GM18867 (cell line): ENCODE data around the gene ADCY9.
"Not testable (repeated sequence)": the region's sequence is repeated elsewhere in the genome, so short reads cannot be mapped to it uniquely, and the experiment has no call there.

Source experiments
- ATAC-seq: cut with Tn5 transposase; IDR thresholded peaks from one replicate; pipeline ENCODE4 v1.9.1; 2021; ENCODE audit warnings: mild to moderate bottlenecking, moderate library complexity; ENCODE audit not compliant: unreplicated experiment

ADCY9 gene

DNA sequence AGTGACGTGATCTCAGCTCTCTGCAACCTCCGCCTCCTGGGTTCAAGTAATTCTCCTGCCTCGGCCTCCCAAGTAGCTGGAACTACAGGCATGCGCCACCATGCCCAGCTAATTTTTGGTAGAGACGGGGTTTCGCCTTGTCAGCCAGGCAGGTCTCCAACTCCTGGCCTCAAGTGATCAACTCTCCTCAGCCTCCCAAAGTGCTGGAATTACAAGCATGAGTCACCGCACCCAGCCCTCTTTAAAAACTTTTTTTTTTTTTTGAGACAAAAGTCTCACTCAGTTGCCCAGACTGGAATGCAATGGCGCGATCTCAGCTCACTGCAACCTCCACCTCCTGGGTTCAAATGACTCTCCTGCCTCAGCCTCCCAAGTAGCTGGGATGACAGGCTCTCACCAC lies 43.1 kb downstream of the ADCY9 start:
- not testable (repeated sequence) for ATAC-seq

DNA sequence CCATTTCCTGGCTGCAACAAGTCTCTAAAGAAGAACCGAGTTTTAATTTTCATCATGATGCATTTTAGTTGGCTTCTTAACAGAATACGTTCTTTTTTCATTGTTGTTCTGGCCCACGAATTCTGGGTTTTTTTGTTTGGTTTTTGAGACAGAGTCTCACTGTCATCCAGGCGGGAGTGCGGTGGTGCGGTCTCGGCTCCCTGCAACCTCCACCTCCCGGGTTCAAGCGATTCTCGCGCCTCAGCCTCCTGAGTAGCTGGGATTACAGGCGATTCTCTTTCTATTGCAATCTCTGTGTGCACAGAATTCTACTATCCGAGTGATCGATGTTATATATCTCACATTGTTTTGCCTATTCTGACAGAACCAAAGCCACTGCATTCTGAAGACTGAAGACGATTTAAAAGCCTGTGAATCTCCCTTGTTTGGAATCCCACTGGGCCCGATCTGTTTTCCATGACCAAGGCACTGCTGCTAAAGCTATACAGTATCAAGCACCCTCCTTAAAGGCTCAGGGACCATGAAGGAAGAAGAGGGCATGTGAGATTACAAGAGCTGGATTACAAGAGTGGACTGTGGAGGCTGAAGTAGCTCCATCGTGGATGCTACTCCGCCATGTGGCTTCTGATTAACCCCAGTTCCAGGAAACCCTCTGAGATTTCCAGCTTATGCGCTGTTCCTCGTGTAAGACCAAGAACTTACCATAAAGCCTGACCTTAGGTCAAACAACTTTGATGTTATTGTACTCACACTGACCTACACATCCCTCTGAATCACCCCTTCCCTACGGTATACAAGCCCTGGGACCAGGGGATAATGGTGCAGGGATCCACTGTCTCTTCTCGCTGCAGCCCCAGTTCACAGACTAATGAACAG lies 44.3 kb downstream of the ADCY9 start:
- no peak for ATAC-seq

DNA sequence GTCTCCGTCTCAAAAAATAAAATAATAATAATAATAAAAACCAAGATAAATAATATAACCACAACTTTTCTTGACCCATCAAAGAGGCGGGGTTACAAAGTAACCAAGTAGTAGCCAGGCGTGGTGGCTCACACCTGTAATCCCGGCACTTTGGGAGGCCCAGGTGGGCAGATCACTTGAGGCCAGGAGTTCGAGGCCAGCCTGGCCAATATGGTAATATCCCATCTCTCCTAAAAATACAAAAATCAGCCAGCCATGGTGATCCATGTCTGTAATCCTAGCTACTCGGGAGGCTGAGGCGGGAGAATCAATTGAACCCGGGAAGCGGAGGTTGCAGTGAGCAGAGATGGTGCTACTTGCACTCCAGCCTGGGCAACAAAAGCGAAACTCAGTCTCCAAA lies 45.3 kb downstream of the ADCY9 start:
- no peak for ATAC-seq

DNA sequence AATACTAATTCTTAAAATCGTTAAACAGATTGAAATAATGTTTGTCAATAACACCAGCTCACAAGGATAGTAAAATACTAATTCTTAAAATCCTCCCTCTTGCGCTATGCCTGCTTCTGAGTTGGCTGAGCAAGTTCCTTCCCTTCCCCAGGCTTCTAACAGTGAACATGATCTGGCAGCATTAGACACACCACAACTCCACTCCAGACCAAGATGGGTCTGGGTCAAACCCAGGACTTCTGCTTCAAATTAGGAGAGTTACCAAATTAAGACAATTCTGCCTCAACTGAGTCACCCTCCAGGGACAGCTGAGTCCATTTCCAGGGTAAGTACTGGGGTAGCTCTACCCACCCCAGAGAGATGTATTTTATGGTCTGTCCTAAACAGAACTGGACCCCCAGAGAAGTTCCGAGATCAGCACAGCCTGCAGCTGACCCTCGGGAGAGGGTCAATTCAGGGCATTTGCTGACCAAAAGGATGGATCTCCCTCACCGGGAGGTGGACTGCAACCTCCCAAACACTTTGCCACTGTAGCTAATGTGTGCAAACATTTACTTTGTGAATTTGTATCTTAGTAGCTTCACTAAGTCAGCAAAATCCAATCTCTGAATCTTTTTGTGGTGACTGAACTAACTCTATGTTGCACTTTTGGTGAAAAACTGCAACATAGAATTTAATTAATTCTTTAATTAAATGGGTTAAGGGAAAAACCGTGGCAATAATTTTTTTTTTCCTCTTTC lies 48.8 kb downstream of the ADCY9 start:
- no peak for ATAC-seq

DNA sequence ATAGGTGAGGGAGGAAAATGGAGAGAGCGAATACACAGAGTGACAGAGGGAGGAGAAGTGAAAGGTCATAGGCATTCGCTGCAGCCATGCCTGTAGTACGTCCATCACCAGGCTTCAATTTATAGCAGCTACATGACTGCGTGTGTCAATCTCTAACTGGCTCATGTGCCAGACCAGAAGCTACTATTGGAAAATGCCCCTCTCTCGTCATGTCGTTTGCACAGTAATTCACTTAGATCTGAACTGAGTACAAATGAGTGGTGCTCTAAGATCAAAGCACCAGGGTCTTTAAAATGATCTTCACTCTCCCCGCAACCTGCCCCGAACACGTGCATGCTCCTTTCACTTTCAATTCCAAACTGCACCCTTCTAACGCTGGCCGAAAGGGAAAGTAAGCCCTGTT lies 51.3 kb downstream of the ADCY9 start:
- ATAC-seq = no peak

DNA sequence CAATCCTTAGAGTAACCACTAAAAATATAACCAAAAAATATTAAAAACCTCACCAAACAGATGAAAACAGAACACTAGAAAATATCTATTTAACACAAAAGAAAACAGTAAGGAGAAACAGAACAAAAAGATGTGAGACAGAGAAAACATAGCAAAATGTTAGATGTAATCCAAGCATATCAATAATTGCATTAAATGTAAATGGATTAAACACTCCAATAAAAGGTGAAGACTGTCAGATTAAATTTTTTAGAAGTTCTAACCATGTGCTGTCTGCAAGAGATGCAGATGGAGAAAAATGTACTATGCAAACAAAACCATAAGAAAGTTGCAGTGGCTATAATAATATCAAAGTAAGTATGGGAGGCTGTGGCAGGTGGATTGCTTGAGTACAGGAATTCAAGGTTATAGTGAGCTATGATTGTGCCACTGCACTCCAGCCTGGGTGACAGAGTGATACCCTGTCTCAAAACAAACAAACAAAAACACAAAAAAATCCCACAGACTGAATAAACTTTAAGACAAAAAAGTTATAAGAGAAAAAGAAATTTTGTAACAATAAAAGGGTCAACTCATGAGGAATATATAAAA lies 53.9 kb downstream of the ADCY9 start:
- ATAC-seq = no peak

DNA sequence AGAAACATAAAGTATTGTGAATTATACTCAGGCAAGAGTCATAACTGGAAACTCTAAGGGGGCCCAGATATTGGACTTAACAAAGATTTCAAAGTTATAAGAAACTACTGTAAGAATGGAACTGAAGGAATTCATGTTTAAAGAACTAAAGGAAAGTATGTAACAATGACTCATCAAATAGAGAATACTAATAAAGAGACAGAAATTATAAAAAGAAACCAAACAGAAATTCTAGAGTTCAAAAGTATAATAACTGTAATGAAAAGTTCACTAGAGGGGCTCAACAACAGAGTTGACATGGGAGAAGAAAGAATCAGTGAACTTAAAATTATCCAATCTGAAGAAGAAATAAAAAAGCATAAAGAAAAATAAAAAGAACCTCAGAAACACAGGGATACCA lies 55.4 kb downstream of the ADCY9 start:
- no peak for ATAC-seq

DNA sequence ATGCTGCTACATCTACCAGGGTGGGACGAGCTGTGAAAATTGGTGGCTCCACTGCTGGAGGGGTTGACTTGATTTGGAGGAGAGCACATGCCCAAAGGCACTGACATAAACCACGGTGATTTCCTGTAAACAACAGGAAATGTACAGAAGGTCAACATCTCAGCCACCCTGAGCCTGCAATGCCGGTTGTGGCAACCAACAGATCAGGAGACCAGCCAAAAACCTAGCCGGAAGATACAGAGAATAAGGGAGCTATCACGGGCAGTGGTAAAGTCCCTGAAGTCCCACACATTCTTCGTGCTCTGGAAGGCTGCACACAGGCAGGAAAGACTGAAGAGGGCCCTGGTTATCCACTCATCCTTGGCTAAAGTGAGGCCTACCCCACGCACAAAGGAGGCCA lies 56.2 kb downstream of the ADCY9 start:
- ATAC-seq = no peak

DNA sequence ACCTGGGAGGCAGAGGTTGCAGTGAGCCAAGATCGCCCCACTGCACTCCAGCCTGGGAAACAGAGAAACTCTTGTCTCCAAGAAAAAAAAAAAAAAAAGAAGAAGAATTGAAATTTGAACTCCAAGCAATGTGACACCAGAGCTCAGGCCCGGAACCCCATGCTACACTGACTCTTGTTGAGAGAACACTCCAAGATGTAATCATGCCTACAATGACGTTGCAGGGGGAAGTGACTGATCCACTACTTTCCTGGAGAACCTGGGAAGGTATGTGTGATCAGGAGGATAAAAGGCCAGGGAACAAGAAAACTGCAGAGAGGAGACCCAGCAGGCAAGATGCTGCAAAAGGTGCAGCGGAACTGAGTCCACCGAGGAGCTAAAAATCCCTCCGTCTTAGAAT lies 57.9 kb downstream of the ADCY9 start:
- no peak for ATAC-seq

DNA sequence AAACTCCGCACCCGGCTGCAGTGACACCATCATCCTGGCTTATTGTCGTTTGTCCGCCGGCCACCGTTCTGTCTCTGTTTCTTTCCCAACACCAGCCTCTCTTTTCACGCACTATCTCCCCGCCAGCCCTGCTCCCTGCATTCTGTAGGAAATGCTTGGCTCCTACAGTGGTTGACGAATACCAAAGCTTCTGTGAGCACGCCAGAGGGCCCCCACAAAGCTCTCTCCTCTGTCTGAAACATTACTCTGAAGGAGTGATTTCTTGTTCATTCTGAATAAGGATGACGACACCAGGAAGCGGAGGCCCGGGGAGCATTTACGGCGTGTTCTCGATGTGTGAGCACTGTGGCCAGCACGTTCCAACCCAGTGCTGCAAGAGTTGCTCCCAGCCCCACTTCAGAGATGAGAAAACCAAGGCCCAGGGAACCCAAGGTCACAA lies 58.8 kb downstream of the ADCY9 start:
- ATAC-seq = no peak

DNA sequence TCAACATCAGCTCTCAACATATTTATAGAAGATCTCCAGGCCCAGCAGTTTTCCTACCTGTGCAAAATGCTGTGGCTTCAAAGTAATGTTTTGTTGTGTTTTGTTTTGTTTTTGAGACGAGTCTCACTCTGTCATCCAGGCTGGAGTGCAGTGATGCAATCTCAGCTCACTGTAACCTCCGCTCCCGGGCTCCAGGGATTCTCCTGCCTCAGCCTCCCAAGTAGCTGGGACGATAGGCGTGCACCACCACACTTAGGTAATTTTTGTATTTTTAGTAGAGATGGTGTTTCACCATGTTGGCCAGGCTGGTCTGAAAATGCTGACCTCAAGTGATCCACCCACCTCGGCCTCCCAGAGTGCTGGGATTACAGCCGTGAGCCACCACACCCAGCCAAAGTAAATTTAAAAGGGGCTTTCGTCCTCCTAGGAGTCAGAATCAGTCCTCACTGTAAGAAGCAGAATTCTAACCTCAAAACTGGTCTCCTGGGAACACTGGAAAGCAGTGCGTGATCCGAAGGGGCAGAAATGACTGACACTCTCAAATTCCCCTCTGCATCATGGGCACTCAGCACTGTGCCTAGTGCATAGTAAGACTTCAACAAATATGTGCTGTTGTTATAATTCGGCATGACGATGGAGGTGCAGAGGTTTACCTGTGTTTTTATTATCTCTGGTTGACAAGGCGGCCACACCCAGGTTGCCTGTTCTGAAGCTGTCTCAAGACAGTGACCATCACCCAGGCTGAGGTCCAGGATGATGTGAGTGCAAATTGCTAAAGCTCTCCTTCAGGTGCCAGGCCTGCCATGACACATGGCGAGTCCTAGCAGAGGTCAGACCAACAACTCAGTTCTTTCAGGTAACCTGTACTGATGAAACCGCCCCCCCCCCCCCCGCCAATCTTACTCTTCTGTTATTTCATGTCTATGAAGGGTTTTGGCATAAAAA lies 59.8 kb downstream of the ADCY9 start:
- no peak for ATAC-seq

DNA sequence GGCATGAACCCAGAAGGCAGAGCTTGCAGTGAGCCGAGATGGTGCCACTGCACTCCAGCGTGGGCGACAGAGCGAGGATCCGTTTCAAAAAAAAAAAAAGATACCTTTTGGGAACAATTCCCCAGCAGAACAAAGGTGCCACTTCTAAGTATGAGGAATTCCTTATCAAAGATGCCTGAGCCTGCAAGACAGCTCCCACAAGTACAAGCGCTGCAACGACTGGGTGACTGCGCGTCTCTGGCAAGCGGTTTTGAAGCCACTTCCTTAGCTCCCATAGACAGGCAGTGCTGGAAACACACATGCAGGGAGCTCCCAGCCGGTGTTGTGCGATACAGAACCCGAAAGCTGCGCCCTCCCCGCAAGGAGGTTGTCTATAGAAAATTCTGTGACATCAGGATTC lies 60.5 kb downstream of the ADCY9 start:
- ATAC-seq = no peak

DNA sequence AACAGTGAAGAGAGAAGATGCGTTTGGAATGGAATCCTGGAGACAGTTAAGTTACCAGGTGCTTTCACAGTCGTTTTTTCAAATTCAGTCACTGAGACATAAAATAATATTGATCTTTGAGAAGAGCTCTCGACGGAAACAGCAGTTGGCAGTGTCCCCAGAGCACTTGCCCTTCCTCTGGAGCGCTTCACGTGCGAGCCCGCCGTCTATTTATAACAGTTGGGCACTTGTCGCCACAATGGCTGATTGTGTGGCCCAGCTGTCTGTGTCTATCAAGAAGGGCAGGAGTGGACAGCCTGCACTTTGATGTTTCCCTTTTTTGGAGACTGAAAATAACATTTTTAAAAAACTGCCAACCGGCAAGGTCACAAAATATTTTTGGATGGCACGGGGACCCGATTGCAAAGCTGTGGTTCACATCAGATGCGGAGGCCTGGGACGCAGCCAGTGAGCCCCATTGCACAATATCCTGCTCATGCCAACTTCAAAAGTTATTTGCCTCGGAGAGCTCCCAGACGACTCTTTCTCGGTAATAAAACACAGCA lies 62.9 kb downstream of the ADCY9 start:
- ATAC-seq = no peak

DNA sequence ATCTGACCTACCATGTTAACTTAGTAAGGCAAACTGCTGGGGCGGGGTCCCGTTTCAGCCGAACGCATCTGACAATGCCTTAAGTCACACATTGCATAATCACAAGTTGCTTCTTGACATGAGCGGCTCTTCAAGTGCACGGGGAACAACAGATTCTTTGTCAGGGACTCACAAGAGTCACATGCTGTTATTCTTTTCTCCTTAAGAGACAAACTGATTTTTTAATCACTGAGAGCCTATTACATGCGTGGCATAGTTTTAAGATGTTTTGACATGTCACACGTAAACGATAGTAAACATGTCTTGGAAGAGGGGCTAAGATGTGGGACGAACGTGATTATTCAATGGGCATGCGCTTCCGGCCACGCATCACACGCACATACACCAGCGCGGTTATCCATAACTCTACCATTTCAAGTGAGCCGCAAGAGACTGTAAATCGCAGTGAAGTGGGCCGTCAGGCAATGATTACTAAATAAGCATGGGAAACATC lies 63.4 kb downstream of the ADCY9 start:
- no peak for ATAC-seq

DNA sequence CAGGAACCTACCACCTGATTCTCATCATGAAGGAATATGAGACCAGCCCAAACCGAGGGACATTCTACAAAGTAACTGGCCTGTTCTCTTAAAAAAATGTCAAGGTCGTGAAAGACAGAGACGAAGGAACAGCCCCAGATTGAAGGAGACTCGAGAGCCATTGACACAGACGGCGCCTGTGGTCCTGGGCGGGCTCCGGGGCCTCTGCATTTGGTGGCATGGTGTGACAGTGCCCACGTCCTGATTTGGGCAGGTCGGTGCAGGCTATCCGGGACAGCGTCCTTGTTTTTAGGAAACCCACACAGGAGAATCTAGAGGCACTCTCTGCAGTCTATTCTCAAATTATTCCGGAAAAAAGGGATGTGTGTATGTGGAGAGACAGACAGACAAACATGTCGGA lies 64.1 kb downstream of the ADCY9 start:
- ATAC-seq = no peak

DNA sequence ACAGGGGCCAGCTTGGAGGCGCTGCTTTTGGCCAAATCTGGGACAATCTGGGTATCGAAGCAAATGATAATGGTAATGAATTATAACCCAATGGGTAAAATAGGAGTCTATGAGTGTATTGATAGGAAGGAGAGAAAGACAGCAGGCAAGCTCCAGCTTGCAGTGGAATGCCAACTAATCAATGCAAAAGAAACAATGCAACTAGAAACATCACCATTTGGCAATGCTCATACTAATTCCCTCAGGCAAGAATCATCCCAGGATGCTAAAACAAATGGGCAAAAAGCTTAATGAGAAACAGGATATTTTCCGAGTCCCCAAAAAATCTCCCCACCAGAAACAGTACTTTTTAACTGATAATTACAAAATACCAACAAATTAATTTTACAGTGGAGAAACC lies 64.7 kb downstream of the ADCY9 start:
- ATAC-seq = no peak

DNA sequence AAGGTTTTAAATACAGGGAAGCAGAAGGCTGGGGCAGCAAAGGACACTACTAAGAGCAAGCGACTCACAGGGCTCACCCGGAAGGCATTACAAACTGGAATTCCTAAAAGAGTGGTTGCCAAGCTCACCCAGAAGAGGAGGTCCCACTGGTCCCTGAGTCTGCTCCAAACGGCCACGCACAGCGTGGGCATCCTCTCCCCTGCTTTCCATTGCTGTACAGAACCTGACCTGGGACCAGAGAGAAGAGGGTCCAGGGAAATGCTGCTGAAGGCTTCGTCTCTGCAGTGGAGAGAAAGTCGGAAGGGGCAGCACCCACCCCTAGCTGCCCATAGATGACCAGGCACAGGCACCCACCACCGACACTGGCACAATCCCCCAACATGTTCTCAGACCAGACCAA lies 67.2 kb downstream of the ADCY9 start:
- no peak for ATAC-seq

DNA sequence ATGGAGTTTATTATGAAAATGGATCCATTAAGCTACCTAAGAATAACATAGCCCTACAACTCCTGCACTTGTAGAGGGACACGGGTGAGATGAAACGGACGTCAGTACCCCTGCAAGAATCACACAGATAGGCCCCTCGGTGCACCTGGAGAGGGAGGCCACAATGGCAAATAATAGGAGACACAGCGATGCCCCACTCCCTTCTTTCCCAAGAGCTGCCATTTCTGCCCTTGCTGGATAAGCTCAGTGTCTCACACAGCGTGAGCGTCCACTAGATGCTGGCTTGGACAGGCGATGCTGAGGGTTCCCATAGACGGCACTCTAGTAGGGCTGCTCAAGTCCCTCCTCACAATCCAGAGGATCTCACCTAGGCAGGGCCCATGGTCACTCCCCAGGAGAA lies 67.8 kb downstream of the ADCY9 start:
- no peak for ATAC-seq

DNA sequence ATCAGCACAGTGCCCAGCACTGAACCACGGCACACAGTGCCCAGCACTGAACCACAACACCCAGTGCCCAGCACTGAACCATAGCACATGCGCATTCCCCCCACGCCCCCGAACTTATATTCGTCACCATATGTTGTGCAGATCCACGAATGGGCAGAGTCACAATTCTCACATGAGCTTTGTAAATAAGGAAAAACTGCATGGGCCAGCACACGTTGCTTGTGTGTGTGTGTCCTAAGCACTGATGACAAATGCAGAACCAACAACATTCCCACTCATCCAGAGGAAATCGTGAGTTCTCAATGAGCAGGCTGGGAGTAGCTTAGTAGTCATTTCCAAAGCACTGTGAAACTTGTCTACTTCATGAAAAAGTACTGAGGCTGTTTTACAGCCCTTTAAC lies 70.0 kb downstream of the ADCY9 start:
- no peak for ATAC-seq

DNA sequence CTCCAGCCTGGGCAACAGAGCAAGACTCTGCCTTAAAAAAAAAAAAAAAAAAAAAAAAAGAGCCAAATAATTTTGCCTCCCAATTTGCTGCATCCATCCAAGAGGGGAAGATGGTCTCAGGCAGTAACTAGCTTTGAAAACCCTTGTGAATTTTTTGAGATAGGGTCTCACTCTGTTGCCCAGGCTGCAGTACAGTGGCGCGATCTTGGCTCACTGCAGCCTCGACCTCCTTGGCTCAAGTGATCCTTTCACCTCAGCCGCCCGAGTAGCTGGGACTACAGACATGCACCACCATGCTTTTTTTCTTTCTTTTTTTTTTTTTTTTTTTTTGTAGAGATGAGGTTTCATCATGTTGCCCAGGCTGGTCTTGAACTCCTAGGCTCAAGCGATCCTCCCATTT lies 70.7 kb downstream of the ADCY9 start:
- not testable (repeated sequence) for ATAC-seq
